Activated B cell treated with CpG ODN at 0.5 μM for 24 hours (primary cell): ENCODE results near the gene RERE. TPM values are rescaled to one million over a fixed set of nuclear protein-coding genes. Genes with fewer than 3 reads are reported as not detected.

Source experiments
- ATAC-seq: fragments of 200-7000 bp; cut with Tn5 transposase; one replicate; pipeline ENCODE4 v1.10.0; 2021; ENCODE audit warnings: low read depth, mild to moderate bottlenecking, moderate library complexity
- CTCF ChIA-PET: fragments of 350-600 bp; sonication (Branson Sonifier 250); formaldehyde crosslinking; loops from one replicate; lab custom pipeline; 2021; ENCODE audit warnings: antibody characterized with exemption; lab: Charles Lee
- POLR2A ChIA-PET: fragments of 350-600 bp; sonication (Branson Sonifier 250); formaldehyde crosslinking; loops from one replicate; lab custom pipeline; 2021; ENCODE audit warnings: antibody characterized with exemption; lab: Charles Lee
- DNase-seq: peaks from one replicate; pipeline ENCODE4 v3.0.0; 2022
- H3K27ac Mint-ChIP-seq: one replicate; pipeline ENCODE4 v1.8.0; 2020; ENCODE audit warnings: mixed read lengths
- H3K27me3 Mint-ChIP-seq: one replicate; pipeline ENCODE4 v1.8.0; 2021; ENCODE audit warnings: mixed read lengths
- H3K36me3 Mint-ChIP-seq: one replicate; pipeline ENCODE4 v1.8.0; 2021; ENCODE audit warnings: low read depth, mixed read lengths
- H3K4me1 Mint-ChIP-seq: one replicate; pipeline ENCODE4 v1.8.0; 2021; ENCODE audit warnings: mixed read lengths
- H3K4me3 Mint-ChIP-seq: one replicate; pipeline ENCODE4 v1.8.0; 2020; ENCODE audit warnings: mild to moderate bottlenecking, mixed read lengths
- H3K9me3 Mint-ChIP-seq: one replicate; pipeline ENCODE4 v1.8.0; 2020; ENCODE audit warnings: mixed read lengths
- CTCF ChIP-seq: fragments of 200-600 bp; IDR thresholded peaks from one replicate; pipeline ENCODE4 v1.8.0; 2022; ENCODE audit warnings: antibody characterized with exemption, mild to moderate bottlenecking
- intact Hi-C: fragments of 100-400 bp; cut with micrococcal nuclease; formaldehyde crosslinking; loops from one replicate; pipeline ENCODE4 v1.15.1; 2024
- total RNA-seq: library from RNA; stranded (reverse); gene quantifications from 2 replicates; pipeline ENCODE4 v1.2.3, GENCODE V29; 2022

RERE gene
- total RNA-seq, 1 donor from 2014 or later, result 98.8 TPM

- no peak for TF ChIP-seq CTCF
- POLR2A ChIA-PET, result no interaction called here
- CTCF ChIA-PET, result interaction anchor here (1.7 kb wide), 1 partner anchor 88 kb away, joined by 5 read pairs; no protein-coding TSS in a partner anchor
- no peak for DNase-seq
- no peak for ATAC-seq
- Mint-ChIP-seq H3K9me3 (no peaks in the 10 kb centered on the region), H3K4me1 (peaks cover 81% of the 10 kb centered on the region), H3K4me3 (no peak overlapping the region), H3K36me3 (peaks cover 29% of the 10 kb centered on the region), H3K27me3 (no peaks in the 10 kb centered on the region), H3K27ac (no peak overlapping the region)
- intact Hi-C loops, result loop anchor here (2.0 kb wide), 1 partner anchor 15 kb away; no protein-coding TSS in a partner anchor
Measured at GRCh38 chr1:8649875-8650274, 167.6 kb downstream of the RERE start.

GRCh38 chr1:8649027-8649426, 168.4 kb downstream of the RERE start:
- Mint-ChIP-seq H3K27ac (no peak overlapping the region), H3K36me3 (peaks cover 28% of the 10 kb centered on the region), H3K27me3 (no peaks in the 10 kb centered on the region), H3K4me1 (peaks cover 81% of the 10 kb centered on the region), H3K9me3 (no peaks in the 10 kb centered on the region), H3K4me3 (no peak overlapping the region)
- intact Hi-C loops, result no loop called here
- DNase-seq, result no peak
- POLR2A ChIA-PET, result interaction anchor here (0.6 kb wide), 1 partner anchor 169 kb away, joined by 6 read pairs; the partner anchor contains the start of gene RERE
- CTCF ChIA-PET, result no interaction called here
- no peak for TF ChIP-seq CTCF
- ATAC-seq, result no peak

- ATAC-seq (no peak), DNase-seq (no peak)
- Mint-ChIP-seq H3K9me3 (no peaks in the 10 kb centered on the region), H3K4me3 (no peak overlapping the region), H3K27me3 (no peaks in the 10 kb centered on the region), H3K36me3 (peaks cover 18% of the 10 kb centered on the region), H3K4me1 (peaks cover 78% of the 10 kb centered on the region), H3K27ac (no peak overlapping the region)
- ChIA-PET CTCF (interaction anchor here (1.7 kb wide), 1 partner anchor 19 kb away, joined by 4 read pairs; no protein-coding TSS in a partner anchor), POLR2A (interaction anchor here (1.0 to 1.1 kb wide), 2 partner anchors 44 to 171 kb away, joined by 3 read pairs; partner anchors contain the start of gene RERE)
- TF ChIP-seq CTCF, result no peak
- intact Hi-C loops, result no loop called here
Measured at GRCh38 chr1:8646996-8647395, 170.4 kb downstream of the RERE start.

- peaks cover 18% of the 10 kb centered on the region for H3K36me3 Mint-ChIP-seq
- ATAC-seq, result no peak
- no peaks in the 10 kb centered on the region for H3K9me3 Mint-ChIP-seq
- H3K4me3 Mint-ChIP-seq, result no peak overlapping the region
- no peak for TF ChIP-seq CTCF
- peaks cover 70% of the 10 kb centered on the region for H3K4me1 Mint-ChIP-seq
- no peak for DNase-seq
- peak overlapping the region; percentile 46 for H3K27ac Mint-ChIP-seq
- ChIA-PET POLR2A (interaction anchor here (0.6 to 0.9 kb wide), 2 partner anchors 15 to 220 kb away, joined by 3 to 4 read pairs; no protein-coding TSS in a partner anchor), CTCF (interaction anchor here (1.2 to 1.7 kb wide), 2 partner anchors 18 to 85 kb away, joined by 4 read pairs; no protein-coding TSS in a partner anchor)
- intact Hi-C loops, result no loop called here
- H3K27me3 Mint-ChIP-seq, result no peaks in the 10 kb centered on the region
Measured at GRCh38 chr1:8646189-8646588, 171.3 kb downstream of the RERE start.
